Astrocyte (in vitro differentiated cells and primary cell): ENCODE measurements around the gene KCNB1. TPM values are rescaled to one million over a fixed set of nuclear protein-coding genes. Genes with fewer than 3 reads are reported as not detected.

Source experiments
- DNase-seq: peaks from one replicate; pipeline ENCODE4 v3.0.0-alpha.2; 2010; ENCODE audit warnings: low read depth
- FAIRE-seq: peaks from 2 replicates; lab custom pipeline; 2011; peaks lifted over from hg19 to GRCh38; lab: Jason Lieb, UNC
- H2AFZ ChIP-seq: 2 replicates; pipeline ENCODE4 v1.6.0; 2012; ENCODE audit warnings: low read depth, low read length, inconsistent platforms
- H3K27ac ChIP-seq: 2 replicates; pipeline ENCODE4 v1.5.1; 2011; ENCODE audit warnings: low read depth, low read length, inconsistent platforms
- H3K27me3 ChIP-seq: 2 replicates; pipeline ENCODE4 v1.6.0; 2011; ENCODE audit warnings: low read length, inconsistent platforms; ENCODE audit not compliant: insufficient read depth
- H3K36me3 ChIP-seq: 2 replicates; pipeline ENCODE4 v1.5.1; 2011; ENCODE audit warnings: low read length, inconsistent platforms; ENCODE audit not compliant: insufficient read depth
- H3K4me1 ChIP-seq: 2 replicates; pipeline ENCODE4 v1.5.1; 2011; ENCODE audit warnings: low read length, inconsistent platforms; ENCODE audit not compliant: insufficient read depth
- H3K4me2 ChIP-seq: 2 replicates; pipeline ENCODE4 v1.6.0; 2012; ENCODE audit warnings: low read length, inconsistent platforms
- H3K4me3 ChIP-seq: 2 replicates; pipeline ENCODE4 v1.5.1; 2011; ENCODE audit warnings: low read depth, mild to moderate bottlenecking, low read length, inconsistent platforms; ENCODE audit not compliant: insufficient read depth
- H3K79me2 ChIP-seq: 2 replicates; pipeline ENCODE4 v1.6.0; 2012; ENCODE audit warnings: mild to moderate bottlenecking, low read length, inconsistent platforms; ENCODE audit not compliant: insufficient read depth
- H3K9ac ChIP-seq: 2 replicates; pipeline ENCODE4 v1.6.0; 2012; ENCODE audit warnings: mild to moderate bottlenecking, low read length, inconsistent platforms
- H3K9me3 ChIP-seq: 2 replicates; pipeline ENCODE4 v1.5.1; 2012; ENCODE audit warnings: low read depth, mild to moderate bottlenecking, low read length, inconsistent platforms; ENCODE audit not compliant: insufficient read depth
- H4K20me1 ChIP-seq: 2 replicates; pipeline ENCODE4 v1.6.0; 2012; ENCODE audit warnings: low read length, inconsistent platforms; ENCODE audit not compliant: insufficient read depth
- H3K27ac Mint-ChIP-seq: one replicate; pipeline ENCODE4 v1.8.0; 2021; ENCODE audit warnings: mild to moderate bottlenecking, mixed read lengths; ENCODE audit not compliant: unreplicated experiment
- H3K27me3 Mint-ChIP-seq: one replicate; pipeline ENCODE4 v1.8.0; 2021; ENCODE audit warnings: low read depth, mixed read lengths; ENCODE audit not compliant: unreplicated experiment
- H3K36me3 Mint-ChIP-seq: one replicate; pipeline ENCODE4 v1.8.0; 2021; ENCODE audit warnings: low read depth, mixed read lengths; ENCODE audit not compliant: unreplicated experiment
- H3K4me1 Mint-ChIP-seq: one replicate; pipeline ENCODE4 v1.8.0; 2021; ENCODE audit warnings: low read depth, mixed read lengths; ENCODE audit not compliant: unreplicated experiment
- H3K4me3 Mint-ChIP-seq: one replicate; pipeline ENCODE4 v1.8.0; 2021; ENCODE audit warnings: mild to moderate bottlenecking, moderate library complexity, mixed read lengths; ENCODE audit not compliant: unreplicated experiment
- H3K9me3 Mint-ChIP-seq: one replicate; pipeline ENCODE4 v1.8.0; 2021; ENCODE audit warnings: mild to moderate bottlenecking, mixed read lengths; ENCODE audit not compliant: unreplicated experiment
- EZH2 ChIP-seq: IDR thresholded peaks from 2 replicates; pipeline ENCODE4 v1.6.1; 2012; ENCODE audit warnings: mild to moderate bottlenecking, low read length, inconsistent platforms; ENCODE audit not compliant: insufficient read depth
- total RNA-seq: library from RNA; stranded (reverse); gene quantifications from 2 replicates; pipeline ENCODE4 v1.2.1, GENCODE V29; 2021
- TF ChIP-seq, protein P1 (sequence below): IDR thresholded peaks from 2 replicates; pipeline ENCODE4 v1.5.1; 2011; ENCODE audit warnings: low read depth, mild to moderate bottlenecking, inconsistent platforms, low read length, moderate library complexity; ENCODE audit not compliant: insufficient read depth

KCNB1 gene
- total RNA-seq, 1 donor from 2014 or later: 0.48 TPM

DNA sequence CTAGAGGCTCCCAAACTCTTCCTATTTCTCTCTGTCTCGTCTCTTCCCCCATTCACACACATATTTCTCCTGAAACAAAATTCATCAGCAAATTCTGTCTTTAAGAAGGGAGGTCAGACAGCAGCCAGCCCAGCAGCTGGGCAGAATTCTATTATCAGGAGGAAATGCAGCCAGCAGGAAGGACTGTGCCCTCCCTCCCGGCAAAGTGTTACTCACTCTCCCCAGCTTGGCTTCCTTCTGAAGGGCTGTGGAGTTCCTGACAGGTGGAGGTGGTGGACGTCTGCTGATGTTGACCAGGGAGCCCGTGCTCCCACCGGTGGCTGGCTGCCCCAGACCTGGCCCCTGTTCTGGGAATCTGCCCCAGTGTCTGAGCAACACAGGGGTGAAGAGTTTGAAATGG, 37.3 kb downstream of the KCNB1 start:
- Histone ChIP-seq H2AFZ (no peak overlapping the region), H3K79me2 (no peaks in the 10 kb centered on the region), H3K4me1 (no peaks in the 10 kb centered on the region), H4K20me1 (no peaks in the 10 kb centered on the region), H3K27ac (no peak overlapping the region), H3K4me2 (no peak overlapping the region), H3K27me3 (peaks cover 29% of the 10 kb centered on the region), H3K9ac (no peak overlapping the region), H3K9me3 (no peaks in the 10 kb centered on the region), H3K36me3 (no peaks in the 10 kb centered on the region), H3K4me3 (no peak overlapping the region)
- Mint-ChIP-seq H3K4me3 (no peak overlapping the region), H3K9me3 (peaks cover 12% of the 10 kb centered on the region), H3K27me3 (peaks cover 16% of the 10 kb centered on the region), H3K4me1 (peaks cover 10% of the 10 kb centered on the region), H3K27ac (no peak overlapping the region), H3K36me3 (peaks cover 5% of the 10 kb centered on the region)
- no peak for TF ChIP-seq EZH2
- TF ChIP-seq, protein P1, sequence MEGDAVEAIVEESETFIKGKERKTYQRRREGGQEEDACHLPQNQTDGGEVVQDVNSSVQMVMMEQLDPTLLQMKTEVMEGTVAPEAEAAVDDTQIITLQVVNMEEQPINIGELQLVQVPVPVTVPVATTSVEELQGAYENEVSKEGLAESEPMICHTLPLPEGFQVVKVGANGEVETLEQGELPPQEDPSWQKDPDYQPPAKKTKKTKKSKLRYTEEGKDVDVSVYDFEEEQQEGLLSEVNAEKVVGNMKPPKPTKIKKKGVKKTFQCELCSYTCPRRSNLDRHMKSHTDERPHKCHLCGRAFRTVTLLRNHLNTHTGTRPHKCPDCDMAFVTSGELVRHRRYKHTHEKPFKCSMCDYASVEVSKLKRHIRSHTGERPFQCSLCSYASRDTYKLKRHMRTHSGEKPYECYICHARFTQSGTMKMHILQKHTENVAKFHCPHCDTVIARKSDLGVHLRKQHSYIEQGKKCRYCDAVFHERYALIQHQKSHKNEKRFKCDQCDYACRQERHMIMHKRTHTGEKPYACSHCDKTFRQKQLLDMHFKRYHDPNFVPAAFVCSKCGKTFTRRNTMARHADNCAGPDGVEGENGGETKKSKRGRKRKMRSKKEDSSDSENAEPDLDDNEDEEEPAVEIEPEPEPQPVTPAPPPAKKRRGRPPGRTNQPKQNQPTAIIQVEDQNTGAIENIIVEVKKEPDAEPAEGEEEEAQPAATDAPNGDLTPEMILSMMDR: no peak
- DNase-seq (no peak), FAIRE-seq (no peak)

GRCh38 chr20:49444553-49444990, 37.9 kb downstream of the KCNB1 start:
- Mint-ChIP-seq H3K4me1 (peaks cover 10% of the 10 kb centered on the region), H3K27ac (no peak overlapping the region), H3K27me3 (peaks cover 20% of the 10 kb centered on the region), H3K4me3 (no peak overlapping the region), H3K9me3 (peaks cover 12% of the 10 kb centered on the region), H3K36me3 (peaks cover 5% of the 10 kb centered on the region)
- Histone ChIP-seq H3K9me3 (no peaks in the 10 kb centered on the region), H3K27me3 (peaks cover 34% of the 10 kb centered on the region), H3K36me3 (no peaks in the 10 kb centered on the region), H3K9ac (no peak overlapping the region), H3K4me1 (no peaks in the 10 kb centered on the region), H3K4me3 (no peak overlapping the region), H4K20me1 (no peaks in the 10 kb centered on the region), H3K27ac (no peak overlapping the region), H3K4me2 (no peak overlapping the region), H3K79me2 (no peaks in the 10 kb centered on the region), H2AFZ (no peak overlapping the region)
- FAIRE-seq (no peak), DNase-seq (no peak)
- no peak for TF ChIP-seq EZH2
- TF ChIP-seq, protein P1: no peak

DNA sequence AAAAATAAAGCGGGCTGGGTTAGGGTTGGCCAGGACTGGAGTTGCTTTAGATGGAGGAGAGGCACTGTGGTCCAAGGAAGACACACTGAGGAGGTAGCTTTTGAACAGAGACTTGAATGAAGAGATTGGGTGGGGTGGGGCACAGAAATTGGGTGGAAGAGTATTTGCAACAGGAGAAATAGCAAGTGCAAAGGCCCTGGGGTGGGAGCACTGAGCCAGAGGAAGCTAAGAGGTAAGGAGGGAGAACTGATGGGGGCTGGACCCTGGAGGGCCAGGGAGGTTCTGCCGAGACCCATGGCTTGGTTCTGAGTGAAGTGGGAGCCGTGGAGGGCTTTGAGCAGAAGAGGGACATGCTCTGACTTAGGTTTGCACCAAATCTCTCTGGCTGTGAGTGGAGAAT, 45.4 kb downstream of the KCNB1 start:
- no peaks in the 10 kb centered on the region for H3K4me1 ChIP-seq
- H4K20me1 ChIP-seq: no peaks in the 10 kb centered on the region
- DNase-seq (no peak), FAIRE-seq (no peak)
- Mint-ChIP-seq H3K27me3 (peaks cover 50% of the 10 kb centered on the region), H3K27ac (no peak overlapping the region), H3K9me3 (peaks cover 4% of the 10 kb centered on the region), H3K4me1 (no peaks in the 10 kb centered on the region), H3K36me3 (peaks cover 5% of the 10 kb centered on the region), H3K4me3 (no peak overlapping the region)
- no peak overlapping the region for H3K4me2 ChIP-seq
- H3K79me2 ChIP-seq: no peaks in the 10 kb centered on the region
- H3K9me3 ChIP-seq: no peaks in the 10 kb centered on the region
- no peak overlapping the region for H3K4me3 ChIP-seq
- H2AFZ ChIP-seq: no peak overlapping the region
- no peak overlapping the region for H3K9ac ChIP-seq
- no peak overlapping the region for H3K27ac ChIP-seq
- TF ChIP-seq, protein P1: no peak
- no peak for TF ChIP-seq EZH2
- peaks cover 28% of the 10 kb centered on the region for H3K27me3 ChIP-seq
- no peaks in the 10 kb centered on the region for H3K36me3 ChIP-seq
